Measurements from ENCODE around the gene GNPTG.

DNA sequence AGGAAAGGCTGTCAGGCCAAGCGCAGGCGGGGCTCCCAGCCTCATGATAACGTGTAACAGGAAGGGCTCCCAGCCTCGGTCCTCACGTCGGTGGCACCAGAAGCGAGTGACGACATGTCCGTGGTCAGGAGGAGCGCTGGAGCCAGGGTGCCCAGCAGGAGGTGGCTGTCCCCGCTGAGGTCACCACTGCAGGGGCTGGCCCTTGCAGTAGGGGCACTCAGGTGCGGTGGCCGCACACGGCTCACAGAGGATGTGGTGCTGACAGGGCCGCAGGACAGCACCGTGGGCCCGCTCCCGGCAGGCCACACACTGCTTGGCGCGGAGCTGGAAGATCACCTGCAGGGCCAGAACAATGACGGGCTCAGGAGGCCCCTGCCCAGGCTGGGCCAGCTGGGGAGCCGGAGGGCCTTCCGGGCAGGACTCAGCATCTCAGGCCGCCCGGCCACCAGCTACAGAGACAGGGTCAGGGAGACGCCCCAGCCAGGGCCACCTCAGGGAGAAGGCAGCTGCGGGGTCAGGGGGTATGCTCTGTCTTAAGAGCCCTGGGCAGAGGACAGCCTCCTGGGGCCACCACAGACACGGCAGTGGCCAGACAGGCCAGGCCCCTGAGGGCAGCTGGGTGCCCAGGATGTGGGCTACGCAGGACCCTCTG, 14.5 kb downstream of the GNPTG start:
- TF ChIP-seq CTCF (IDR thresholded peaks at IDR 0.05) (no peak), POLR2A (IDR thresholded peaks at IDR 0.05) (no peak), EP300 (IDR thresholded peaks at IDR 0.05) (no peak), POLR2AphosphoS5 (IDR thresholded peaks at IDR 0.05) (no peak)
